T-helper 17 cell (primary cell): ENCODE data around the gene IFT20. TPM values are rescaled to one million over a fixed set of nuclear protein-coding genes. Genes with fewer than 3 reads are reported as not detected.

Experiments
- ATAC-seq: fragments of 150-1000 bp; cut with Tn5 transposase; 2 replicates; pipeline ENCODE4 v1.10.0; 2021; ENCODE audit warnings: mild to moderate bottlenecking, moderate library complexity
- DNase-seq, 3 donors: peaks; one replicate each; pipeline versions ENCODE4 v3.0.0 to v3.0.0-alpha.2; 2020 to 2021
- H3K9me3 ChIP-seq: one replicate; pipeline ENCODE4 v1.7.0; 2013; ENCODE audit warnings: low read length, mild to moderate bottlenecking; ENCODE audit not compliant: control insufficient read depth, poor library complexity, severe bottlenecking
- H3K27ac Mint-ChIP-seq: one replicate; pipeline ENCODE4 v1.8.0; 2022; ENCODE audit warnings: mild to moderate bottlenecking, moderate library complexity, mixed read lengths
- H3K27me3 Mint-ChIP-seq: one replicate; pipeline ENCODE4 v1.8.0; 2022; ENCODE audit warnings: mixed read lengths
- H3K36me3 Mint-ChIP-seq: one replicate; pipeline ENCODE4 v1.8.0; 2022; ENCODE audit warnings: low read depth, mixed read lengths
- H3K4me1 Mint-ChIP-seq: one replicate; pipeline ENCODE4 v1.8.0; 2022; ENCODE audit warnings: mild to moderate bottlenecking, mixed read lengths
- H3K4me3 Mint-ChIP-seq: one replicate; pipeline ENCODE4 v1.8.0; 2022; ENCODE audit warnings: mild to moderate bottlenecking, moderate library complexity, mixed read lengths
- total RNA-seq, 4 donors: library from RNA in 2 of 4; stranded (reverse) in 2 of 4; gene quantifications; one replicate each; pipeline ENCODE4 v1.2.3 and lab custom pipeline; 2022 to 2026

IFT20 gene
- total RNA-seq, 2 donors from 2014 or later = 60.6 to 64.6 TPM

- DNase-seq (no peak), ATAC-seq (no peak)
- H3K9me3 ChIP-seq = no peaks in the 10 kb centered on the region
- no peak overlapping the region for H3K27ac Mint-ChIP-seq
- H3K36me3 Mint-ChIP-seq = no peaks in the 10 kb centered on the region
- H3K4me3 Mint-ChIP-seq = no peak overlapping the region
- H3K4me1 Mint-ChIP-seq = peaks cover 11% of the 10 kb centered on the region
- no peaks in the 10 kb centered on the region for H3K27me3 Mint-ChIP-seq
Observed at GRCh38 chr17:28369684-28370034, 34.4 kb upstream of the IFT20 start.

GRCh38 chr17:28368915-28369683, 33.8 kb upstream of the IFT20 start:
- Mint-ChIP-seq H3K4me1 (peaks cover 11% of the 10 kb centered on the region), H3K27me3 (no peaks in the 10 kb centered on the region), H3K27ac (no peak overlapping the region), H3K4me3 (no peak overlapping the region), H3K36me3 (no peaks in the 10 kb centered on the region)
- no peaks in the 10 kb centered on the region for H3K9me3 ChIP-seq
- ATAC-seq (no peak), DNase-seq (no peak)

- DNase-seq (no peak), ATAC-seq (no peak)
- Mint-ChIP-seq H3K4me3 (no peak overlapping the region), H3K27me3 (no peaks in the 10 kb centered on the region), H3K36me3 (no peaks in the 10 kb centered on the region), H3K27ac (no peak overlapping the region), H3K4me1 (peaks cover 8% of the 10 kb centered on the region)
- H3K9me3 ChIP-seq = no peaks in the 10 kb centered on the region
Observed at GRCh38 chr17:28368306-28368831, 33.1 kb upstream of the IFT20 start.

GRCh38 chr17:28367641-28368305, 32.5 kb upstream of the IFT20 start:
- peaks cover 4% of the 10 kb centered on the region for H3K4me1 Mint-ChIP-seq
- H3K27ac Mint-ChIP-seq = no peak overlapping the region
- ATAC-seq (no peak), DNase-seq (no peak)
- H3K27me3 Mint-ChIP-seq = no peaks in the 10 kb centered on the region
- H3K36me3 Mint-ChIP-seq = no peaks in the 10 kb centered on the region
- H3K9me3 ChIP-seq = no peaks in the 10 kb centered on the region
- H3K4me3 Mint-ChIP-seq = no peak overlapping the region

GRCh38 chr17:28366605-28367004, 31.3 kb upstream of the IFT20 start:
- ATAC-seq (no peak), DNase-seq (no peak)
- Mint-ChIP-seq H3K27me3 (no peaks in the 10 kb centered on the region), H3K4me1 (peaks cover 3% of the 10 kb centered on the region), H3K4me3 (no peak overlapping the region), H3K36me3 (no peaks in the 10 kb centered on the region), H3K27ac (no peak overlapping the region)
- H3K9me3 ChIP-seq = no peaks in the 10 kb centered on the region

- no peaks in the 10 kb centered on the region for H3K4me1 Mint-ChIP-seq
- H3K4me3 Mint-ChIP-seq = no peak overlapping the region
- H3K36me3 Mint-ChIP-seq = no peaks in the 10 kb centered on the region
- ATAC-seq = no peak
- no peaks in the 10 kb centered on the region for H3K27me3 Mint-ChIP-seq
- DNase-seq = no peak
- H3K27ac Mint-ChIP-seq = no peak overlapping the region
- H3K9me3 ChIP-seq = no peaks in the 10 kb centered on the region
Observed at GRCh38 chr17:28365487-28365886, 30.2 kb upstream of the IFT20 start.

GRCh38 chr17:28364665-28365363, 29.5 kb upstream of the IFT20 start, which contains the start of gene SEBOX:
TSS of gene SEBOX (minus strand) at chr17:28365199. CDS start at chr17:28365151, 48 bp downstream.
- H3K36me3 Mint-ChIP-seq = no peaks in the 10 kb centered on the region
- no peaks in the 10 kb centered on the region for H3K4me1 Mint-ChIP-seq
- H3K27ac Mint-ChIP-seq = no peak within 1 kb of the TSS
- ATAC-seq (no peak), DNase-seq (no peak)
- H3K27me3 Mint-ChIP-seq = no peaks in the 10 kb centered on the region
- no peaks in the 10 kb centered on the region for H3K9me3 ChIP-seq
- no peak within 1 kb of the TSS for H3K4me3 Mint-ChIP-seq

GRCh38 chr17:28363776-28364650, 28.7 kb upstream of the IFT20 start:
- no peak for DNase-seq

GRCh38 chr17:28363186-28363585, 27.9 kb upstream of the IFT20 start:
- Mint-ChIP-seq H3K36me3 (no peaks in the 10 kb centered on the region), H3K27me3 (no peaks in the 10 kb centered on the region), H3K4me3 (no peak overlapping the region), H3K4me1 (peaks cover 3% of the 10 kb centered on the region), H3K27ac (no peak overlapping the region)
- H3K9me3 ChIP-seq = no peaks in the 10 kb centered on the region
- no peak for DNase-seq
- no peak for ATAC-seq

More at GRCh38 chr17:28363776-28364650, 28.7 kb upstream of the IFT20 start:
- Mint-ChIP-seq H3K36me3 (no peaks in the 10 kb centered on the region), H3K27me3 (no peaks in the 10 kb centered on the region), H3K27ac (no peak overlapping the region), H3K4me3 (no peak overlapping the region), H3K4me1 (no peaks in the 10 kb centered on the region)
- no peak for ATAC-seq
- H3K9me3 ChIP-seq = no peaks in the 10 kb centered on the region

- no peak for DNase-seq
- peak overlapping the region; percentile 94 for H3K4me3 Mint-ChIP-seq
Observed at GRCh38 chr17:28357901-28358197, 22.6 kb upstream of the IFT20 start.

GRCh38 chr17:28357061-28357900, 22.0 kb upstream of the IFT20 start, which contains the start of gene POLDIP2:
TSS of gene POLDIP2 (minus strand) at chr17:28357527. CDS start at chr17:28357448, 79 bp downstream.
- DNase-seq = peak; percentile 94 to 96 (median 94)
- Mint-ChIP-seq H3K27me3 (no peaks in the 10 kb centered on the region), H3K4me3 (peak within 1 kb of the TSS; percentile 94), H3K36me3 (no peaks in the 10 kb centered on the region), H3K27ac (peak within 1 kb of the TSS; percentile 94), H3K4me1 (peaks cover 26% of the 10 kb centered on the region)
- no peaks in the 10 kb centered on the region for H3K9me3 ChIP-seq
- peak; percentile 99 for ATAC-seq

More at GRCh38 chr17:28357901-28358197, 22.6 kb upstream of the IFT20 start:
- Mint-ChIP-seq H3K27ac (peak overlapping the region; percentile 94), H3K36me3 (no peaks in the 10 kb centered on the region), H3K27me3 (no peaks in the 10 kb centered on the region), H3K4me1 (peaks cover 26% of the 10 kb centered on the region)
- no peak for ATAC-seq
- no peaks in the 10 kb centered on the region for H3K9me3 ChIP-seq

- H3K9me3 ChIP-seq = no peaks in the 10 kb centered on the region
- peaks cover 3% of the 10 kb centered on the region for H3K36me3 Mint-ChIP-seq
Observed at GRCh38 chr17:28350271-28350670, 15.0 kb upstream of the IFT20 start.

More at GRCh38 chr17:28350271-28350670, 15.0 kb upstream of the IFT20 start:
- peak overlapping the region; percentile 32 for H3K27ac Mint-ChIP-seq
- no peak for ATAC-seq
- peaks cover 2% of the 10 kb centered on the region for H3K4me1 Mint-ChIP-seq
- H3K4me3 Mint-ChIP-seq = no peak overlapping the region
- no peak for DNase-seq
- H3K27me3 Mint-ChIP-seq = no peaks in the 10 kb centered on the region
